Measurements from ENCODE around the gene PCYT2.
"Not testable (repeated sequence)": the region's sequence is repeated elsewhere in the genome, so short reads cannot be mapped to it uniquely, and the experiment has no call there.

Gene PCYT2

GRCh38 chr17:81926451-81927151 is 15.4 kb upstream of the PCYT2 start:
- DNase-seq: peak; percentile 55

GRCh38 chr17:81925860-81926450 is 14.8 kb upstream of the PCYT2 start:
- no peak for DNase-seq

- peak; percentile 32 for DNase-seq
Measured at GRCh38 chr17:81924557-81925532, 13.6 kb upstream of the PCYT2 start.

DNA sequence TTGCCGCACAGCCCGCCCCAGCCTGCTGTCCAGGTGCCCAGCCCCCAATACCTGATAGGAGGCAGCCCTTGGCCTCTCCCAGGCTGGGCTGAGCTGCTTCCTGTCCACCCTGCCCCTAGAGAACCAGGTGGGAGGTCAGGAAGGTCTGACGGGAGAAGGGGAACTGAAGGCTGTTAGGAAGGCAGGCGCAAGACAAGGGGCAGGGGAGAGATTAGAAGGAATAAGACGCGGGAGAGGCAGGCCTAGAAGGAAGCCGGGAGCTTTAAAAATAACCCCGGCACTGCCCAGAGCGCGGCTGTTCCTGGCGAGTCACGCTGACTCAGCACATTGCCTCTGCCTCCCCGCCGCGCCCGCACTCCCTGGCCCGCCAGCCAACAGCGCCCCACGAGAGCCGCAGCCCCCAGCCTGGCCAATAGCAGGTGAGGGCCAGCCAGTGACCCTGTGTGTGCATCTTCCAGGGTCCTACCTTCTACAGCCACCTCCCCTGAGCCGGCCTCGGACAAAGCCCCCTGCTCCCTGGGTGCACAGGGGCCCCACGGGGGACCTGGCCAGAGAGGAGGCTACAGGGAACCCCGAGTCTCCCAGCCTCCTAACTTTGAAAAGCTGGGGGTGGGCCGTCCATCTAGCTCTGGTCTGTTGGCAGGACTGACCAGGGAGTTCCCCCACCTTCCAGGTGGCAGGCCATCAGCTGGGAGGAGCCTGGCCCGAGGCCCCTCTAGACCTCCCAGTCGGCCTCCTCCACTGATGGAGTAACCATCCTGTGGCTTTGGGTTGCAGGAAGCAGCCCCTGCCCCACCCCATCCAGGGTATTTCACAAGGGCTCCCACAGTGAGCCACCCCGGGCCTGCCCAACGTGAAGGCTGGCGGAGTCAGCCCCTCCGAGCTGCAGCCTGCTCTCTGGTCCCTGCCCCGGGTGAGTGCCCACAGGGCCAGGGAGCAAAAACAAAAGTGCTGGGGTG is 12.4 kb upstream of the PCYT2 start:
- peak; percentile 27 for DNase-seq

DNA sequence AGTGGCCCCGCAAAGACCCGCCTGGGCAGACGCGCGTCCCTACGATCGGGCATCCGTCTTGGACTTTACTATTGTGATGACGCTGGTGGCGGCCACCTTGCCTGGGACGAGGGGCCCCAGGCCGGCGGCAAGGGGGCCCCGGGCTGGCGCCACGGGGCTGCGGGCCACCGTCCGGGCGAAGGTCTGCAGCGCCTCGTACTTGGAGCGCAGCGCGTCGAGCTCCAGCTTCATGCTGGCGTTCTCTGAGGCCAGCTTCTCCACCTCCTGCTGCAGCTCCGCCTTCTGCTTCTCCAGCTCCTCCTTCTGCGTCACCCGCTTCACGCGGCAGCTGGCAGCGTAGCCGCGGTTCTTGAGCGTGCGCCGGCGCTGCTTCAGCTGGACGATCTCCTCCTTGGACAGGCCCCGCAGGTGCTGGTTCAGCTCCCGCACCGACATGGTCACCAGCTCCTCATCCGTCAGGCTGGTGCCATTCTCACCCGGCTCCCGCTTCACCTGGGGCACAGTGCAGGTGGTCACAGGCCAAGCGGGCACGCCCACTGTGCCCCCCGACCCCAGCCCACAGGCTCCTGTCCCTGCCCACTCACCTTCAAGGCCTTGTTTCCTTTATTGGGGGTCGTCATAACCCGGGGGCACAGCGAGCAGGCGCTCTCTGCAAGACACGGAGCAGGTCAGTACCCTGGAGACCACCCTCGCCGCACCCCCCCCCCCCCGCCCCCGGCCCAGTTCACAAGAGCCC is 11.5 kb upstream of the PCYT2 start:
- no peak for DNase-seq

GRCh38 chr17:81921996-81922565 is 10.9 kb upstream of the PCYT2 start:
- DNase-seq: no peak

GRCh38 chr17:81921537-81921862 is 10.3 kb upstream of the PCYT2 start:
- no peak for DNase-seq

DNA sequence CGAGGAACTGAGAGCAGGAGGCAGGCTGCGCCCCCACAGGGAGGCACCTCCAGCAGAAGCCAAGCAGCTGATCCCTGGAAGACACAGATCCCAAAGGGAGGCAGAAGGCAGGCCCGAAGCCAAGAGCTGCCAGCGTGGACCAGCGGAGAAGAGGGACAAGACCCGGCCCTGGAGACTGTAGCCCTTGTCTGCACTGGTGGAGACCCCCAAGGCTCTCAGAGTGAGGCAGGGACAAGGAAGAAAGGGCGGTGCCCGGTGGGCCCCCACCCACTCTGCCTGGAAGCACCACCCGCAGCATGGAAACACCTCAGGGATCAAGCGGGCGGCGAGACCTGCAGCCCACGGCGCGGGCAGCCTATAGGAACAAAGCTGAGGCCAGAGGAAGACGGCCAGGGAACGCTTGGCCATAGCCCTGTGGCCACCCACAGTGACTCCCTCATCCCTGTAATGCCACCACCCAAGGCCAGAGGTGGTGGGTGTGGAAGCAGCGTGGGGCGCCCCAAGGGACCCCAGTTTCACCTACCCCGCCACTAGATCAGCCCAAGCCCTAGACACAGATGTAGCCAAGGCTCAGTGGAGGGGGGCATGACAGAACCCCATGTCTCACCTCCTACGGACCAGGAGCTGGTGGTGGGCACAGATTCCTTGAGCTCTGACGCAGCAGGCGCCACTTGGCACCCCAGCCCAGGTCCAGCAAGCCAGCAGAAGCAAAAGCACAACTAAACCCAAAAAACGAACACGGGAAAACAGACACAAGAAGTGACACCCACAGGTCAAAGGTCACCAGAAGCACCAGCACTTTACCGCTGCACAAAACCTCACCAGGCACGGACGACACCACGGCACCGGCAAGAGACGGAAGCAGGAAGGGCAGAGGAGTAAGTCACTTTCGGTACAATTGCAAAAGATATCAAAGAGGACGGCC is 9.7 kb upstream of the PCYT2 start:
- no peak for DNase-seq

GRCh38 chr17:81918832-81919545 is 7.8 kb upstream of the PCYT2 start:
- DNase-seq: no peak

GRCh38 chr17:81918333-81918669 is 7.1 kb upstream of the PCYT2 start:
- DNase-seq: not testable (repeated sequence)

GRCh38 chr17:81917565-81918332 is 6.5 kb upstream of the PCYT2 start, which contains the start of gene SIRT7:
Gene SIRT7, minus strand, starts transcription at chr17:81918176. Its CDS starts 45 bp downstream, at chr17:81918131.
- peak; percentile 89 for DNase-seq

DNA sequence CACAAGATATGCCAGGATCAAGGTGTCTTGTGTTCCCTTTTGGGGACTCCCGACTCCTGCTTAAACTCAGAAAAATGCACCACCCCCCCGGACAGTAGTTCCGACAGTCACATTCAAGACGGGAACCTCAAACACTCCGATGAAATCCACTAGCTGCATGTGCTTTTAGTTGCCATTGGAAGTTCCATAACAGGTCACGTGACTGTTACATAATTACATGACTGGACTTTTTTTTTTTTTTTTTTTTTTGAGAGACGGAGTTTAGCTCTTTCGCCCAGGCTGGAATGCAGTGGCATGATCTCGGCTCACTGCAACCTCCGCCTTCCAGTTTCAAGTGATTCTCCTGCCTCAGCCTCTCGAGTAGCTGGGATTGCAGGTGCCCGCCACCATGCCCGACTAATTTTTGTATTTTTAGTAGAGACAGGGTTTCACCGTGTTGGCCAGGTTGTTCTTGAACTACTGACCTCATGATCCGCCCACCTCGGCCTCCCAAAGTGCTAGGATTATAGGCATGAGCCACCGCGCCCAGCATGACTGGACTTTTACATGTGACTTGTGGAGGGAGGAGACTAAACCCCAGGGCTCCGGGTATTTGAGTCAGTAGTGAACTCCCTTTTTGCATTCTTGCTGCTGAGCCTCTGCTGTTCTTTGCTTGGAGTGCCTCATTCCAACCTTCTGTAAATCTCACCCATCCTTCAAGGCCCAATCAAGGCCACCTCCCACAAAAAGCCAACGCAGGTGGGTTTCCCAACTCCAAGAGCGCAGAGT is 5.2 kb upstream of the PCYT2 start:
- no peak for DNase-seq

DNA sequence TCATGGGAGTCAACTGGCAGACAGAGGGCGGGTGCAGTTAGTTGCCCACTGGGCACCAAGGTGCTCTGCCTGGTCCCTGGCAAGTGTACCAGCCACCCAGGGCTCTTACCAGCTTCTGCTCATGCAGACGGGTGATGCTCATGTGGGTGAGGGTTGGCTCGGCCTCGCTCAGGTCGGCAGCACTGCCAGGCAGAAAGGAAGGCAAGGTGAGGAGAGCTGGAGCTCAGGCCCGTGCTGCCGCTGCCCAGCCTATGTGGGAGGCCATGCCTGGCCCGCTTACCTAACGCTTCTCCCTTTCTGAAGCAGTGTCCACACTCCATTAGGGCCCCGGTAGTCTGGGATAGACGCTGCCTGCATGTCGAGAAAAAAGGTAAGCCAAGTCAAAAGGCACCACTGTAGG is 4.1 kb upstream of the PCYT2 start:
- no peak for DNase-seq

- no peak for DNase-seq
Measured at GRCh38 chr17:81914103-81914850, 3.1 kb upstream of the PCYT2 start.

GRCh38 chr17:81913394-81914102 is 2.3 kb upstream of the PCYT2 start:
- no peak for DNase-seq
